HFFc6 (cell line): ENCODE results near the gene GRM4. TPM values are rescaled to one million over a fixed set of nuclear protein-coding genes. Genes with fewer than 3 reads are reported as not detected.

Experiments
- DNase-seq: peaks from one replicate; pipeline ENCODE4 v3.0.0-alpha.2; 2018
- H3K27ac Mint-ChIP-seq: 2 replicates; pipeline ENCODE4 v1.8.0; 2020; ENCODE audit warnings: mild to moderate bottlenecking, mixed read lengths
- H3K27me3 Mint-ChIP-seq: 2 replicates; pipeline ENCODE4 v1.8.0; 2021; ENCODE audit warnings: mild to moderate bottlenecking, moderate library complexity, mixed read lengths; ENCODE audit not compliant: insufficient read depth
- H3K36me3 Mint-ChIP-seq: 2 replicates; pipeline ENCODE4 v1.8.0; 2021; ENCODE audit warnings: low read depth, mixed read lengths
- H3K4me1 Mint-ChIP-seq: 2 replicates; pipeline ENCODE4 v1.8.0; 2020; ENCODE audit warnings: low read depth, mixed read lengths
- H3K4me3 Mint-ChIP-seq: 2 replicates; pipeline ENCODE4 v1.8.0; 2020; ENCODE audit warnings: mild to moderate bottlenecking, moderate library complexity, mixed read lengths
- H3K9me3 Mint-ChIP-seq: 2 replicates; pipeline ENCODE4 v1.8.0; 2020; ENCODE audit warnings: mild to moderate bottlenecking, mixed read lengths
- microRNA-seq: library from miRNA; unstranded; fragments of <30 nt; microRNA quantifications from one replicate; pipeline ENCODE4, GENCODE V29; 2019
- total RNA-seq, 6 experiments: library from RNA; stranded (reverse); fragmentation: NEBNext Ultra II Directional; extraction: Animal tissue kit (Norgen Biotek cat#: 25700); gene quantifications; 2 replicates in 1 of 6; 3 replicates in 5 of 6; pipeline ENCODE4 v1.2.3, GENCODE V29; 2021
- TF ChIP-seq, protein P1 (sequence below): fragments of 200-600 bp; sonication (generic); IDR thresholded peaks from 2 replicates; pipeline ENCODE4 v1.5.0; 2021; ENCODE audit warnings: antibody characterized with exemption, mild to moderate bottlenecking

Gene GRM4
- total RNA-seq, 6 experiments from 2014 or later, result 0.12 to 0.14 TPM; not detected in 4

DNA sequence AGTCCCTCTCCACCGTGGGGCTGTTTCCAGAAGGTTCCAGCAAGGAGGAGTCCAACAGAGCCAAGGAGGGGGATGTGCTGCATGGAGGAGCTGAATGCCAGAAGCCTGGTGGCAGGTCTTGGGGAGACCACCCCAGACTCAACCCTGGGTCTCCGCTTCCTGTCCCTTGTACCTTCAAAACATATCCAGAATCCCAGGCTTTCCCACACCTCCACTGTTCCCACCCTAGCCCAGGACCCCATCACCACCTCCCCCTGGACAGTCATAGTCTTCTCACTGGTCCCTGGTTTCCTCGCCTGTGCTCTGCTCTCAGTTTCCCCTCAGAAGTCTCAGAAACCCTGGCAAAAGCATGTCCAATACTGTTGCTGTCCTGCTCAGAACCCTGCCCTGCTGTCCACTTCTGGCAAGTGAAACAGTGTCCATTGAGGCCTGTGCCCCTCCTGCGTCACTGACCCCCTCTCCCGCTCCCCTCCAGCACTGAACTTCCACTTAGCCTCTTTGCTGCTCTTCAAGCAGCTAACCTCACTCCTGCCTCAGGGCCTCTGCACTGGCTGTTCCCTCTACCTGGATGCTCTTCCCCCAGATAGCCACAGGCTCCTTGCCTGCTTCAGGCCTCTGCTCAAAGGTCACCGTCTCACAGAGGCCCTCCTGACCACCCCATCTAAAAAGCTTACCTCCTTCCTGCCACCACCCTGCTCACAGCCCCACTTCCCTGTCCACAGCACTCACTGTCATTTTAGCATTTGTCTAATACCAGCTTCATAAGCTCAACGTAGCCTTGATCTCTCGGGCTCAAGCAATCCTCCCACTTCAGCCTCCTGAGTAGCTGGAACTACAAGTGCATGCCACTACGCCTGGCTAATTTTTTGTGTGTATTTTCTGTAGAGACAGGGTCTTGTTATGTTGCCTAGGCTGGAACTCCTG is 169.2 kb downstream of the GRM4 start:
- H3K27me3 Mint-ChIP-seq, result peaks cover 47% of the 10 kb centered on the region
- H3K4me3 Mint-ChIP-seq, result no peak overlapping the region
- peaks cover 9% of the 10 kb centered on the region for H3K9me3 Mint-ChIP-seq
- no peak for DNase-seq
- H3K36me3 Mint-ChIP-seq, result peaks cover 4% of the 10 kb centered on the region; the same call in 1 of the 2 replicates
- no peaks in the 10 kb centered on the region for H3K4me1 Mint-ChIP-seq
- H3K27ac Mint-ChIP-seq, result no peak overlapping the region
- TF ChIP-seq, protein P1, sequence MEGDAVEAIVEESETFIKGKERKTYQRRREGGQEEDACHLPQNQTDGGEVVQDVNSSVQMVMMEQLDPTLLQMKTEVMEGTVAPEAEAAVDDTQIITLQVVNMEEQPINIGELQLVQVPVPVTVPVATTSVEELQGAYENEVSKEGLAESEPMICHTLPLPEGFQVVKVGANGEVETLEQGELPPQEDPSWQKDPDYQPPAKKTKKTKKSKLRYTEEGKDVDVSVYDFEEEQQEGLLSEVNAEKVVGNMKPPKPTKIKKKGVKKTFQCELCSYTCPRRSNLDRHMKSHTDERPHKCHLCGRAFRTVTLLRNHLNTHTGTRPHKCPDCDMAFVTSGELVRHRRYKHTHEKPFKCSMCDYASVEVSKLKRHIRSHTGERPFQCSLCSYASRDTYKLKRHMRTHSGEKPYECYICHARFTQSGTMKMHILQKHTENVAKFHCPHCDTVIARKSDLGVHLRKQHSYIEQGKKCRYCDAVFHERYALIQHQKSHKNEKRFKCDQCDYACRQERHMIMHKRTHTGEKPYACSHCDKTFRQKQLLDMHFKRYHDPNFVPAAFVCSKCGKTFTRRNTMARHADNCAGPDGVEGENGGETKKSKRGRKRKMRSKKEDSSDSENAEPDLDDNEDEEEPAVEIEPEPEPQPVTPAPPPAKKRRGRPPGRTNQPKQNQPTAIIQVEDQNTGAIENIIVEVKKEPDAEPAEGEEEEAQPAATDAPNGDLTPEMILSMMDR, result no peak

DNA sequence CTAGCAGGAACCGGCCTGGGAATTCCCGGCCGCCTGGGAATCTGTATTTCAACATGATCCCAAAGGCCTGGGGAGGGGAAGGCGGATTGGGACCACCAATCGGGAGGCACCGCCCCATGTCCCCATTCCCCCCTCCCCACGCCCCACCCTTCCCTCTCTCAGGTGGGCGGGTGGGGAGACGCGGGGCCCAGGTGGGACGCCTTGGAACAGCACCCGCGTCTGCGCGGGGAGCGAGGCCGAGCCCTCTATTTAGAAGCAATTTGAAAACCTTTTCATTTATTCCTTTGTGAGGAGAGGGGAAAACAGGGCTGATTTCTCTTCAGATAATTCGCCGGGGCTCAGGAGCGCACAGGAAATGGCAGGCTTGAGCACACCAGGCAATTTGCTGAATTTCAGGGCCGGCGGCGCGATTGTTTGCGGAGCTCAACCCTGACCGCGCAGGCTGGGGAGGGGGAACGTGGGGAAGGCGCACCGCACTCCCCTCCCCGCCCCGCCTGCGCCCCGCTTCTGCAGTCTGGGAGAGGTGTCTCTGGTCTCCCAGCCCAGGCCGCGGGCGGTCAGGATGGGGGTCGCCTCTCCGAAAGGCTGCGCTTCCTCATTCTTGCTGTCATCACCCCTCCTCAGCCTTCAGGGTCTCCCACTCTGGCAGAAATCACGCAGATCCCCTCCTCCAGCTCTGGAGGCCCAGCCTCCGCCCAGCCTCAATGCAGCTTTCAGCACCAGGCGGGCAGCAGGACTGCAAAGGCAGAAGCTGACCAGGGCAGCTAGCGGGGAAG is 170.0 kb downstream of the GRM4 start:
- H3K4me1 Mint-ChIP-seq, result no peaks in the 10 kb centered on the region
- H3K36me3 Mint-ChIP-seq, result peaks cover 9% of the 10 kb centered on the region; the same call in 1 of the 2 replicates
- H3K27ac Mint-ChIP-seq, result no peak overlapping the region
- no peak for DNase-seq
- peaks cover 50% of the 10 kb centered on the region for H3K27me3 Mint-ChIP-seq
- no peak overlapping the region for H3K4me3 Mint-ChIP-seq
- peaks cover 14% of the 10 kb centered on the region for H3K9me3 Mint-ChIP-seq
- TF ChIP-seq, protein P1, result no peak

DNA sequence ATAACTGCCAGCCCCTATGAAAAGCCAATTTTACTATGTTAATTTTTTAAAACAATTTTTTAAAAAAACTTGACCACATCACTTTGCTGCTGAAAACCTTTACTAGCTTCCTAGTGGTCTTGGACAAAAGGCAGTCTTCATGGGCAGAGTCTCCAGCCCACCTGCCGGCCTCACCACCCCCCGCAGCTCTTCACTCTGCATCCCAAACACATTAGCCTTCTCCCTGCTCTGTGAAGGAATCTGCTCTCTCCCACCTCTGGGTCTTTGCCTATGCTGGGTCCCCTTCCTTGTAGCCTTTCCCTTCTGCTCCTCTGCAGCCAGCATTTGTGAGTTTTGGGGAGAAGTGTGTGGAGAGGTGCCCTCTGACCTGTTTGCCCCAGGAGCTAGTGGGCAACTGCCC is 171.4 kb downstream of the GRM4 start:
- Mint-ChIP-seq H3K4me3 (no peak overlapping the region), H3K27me3 (peaks cover 45% of the 10 kb centered on the region)

DNA sequence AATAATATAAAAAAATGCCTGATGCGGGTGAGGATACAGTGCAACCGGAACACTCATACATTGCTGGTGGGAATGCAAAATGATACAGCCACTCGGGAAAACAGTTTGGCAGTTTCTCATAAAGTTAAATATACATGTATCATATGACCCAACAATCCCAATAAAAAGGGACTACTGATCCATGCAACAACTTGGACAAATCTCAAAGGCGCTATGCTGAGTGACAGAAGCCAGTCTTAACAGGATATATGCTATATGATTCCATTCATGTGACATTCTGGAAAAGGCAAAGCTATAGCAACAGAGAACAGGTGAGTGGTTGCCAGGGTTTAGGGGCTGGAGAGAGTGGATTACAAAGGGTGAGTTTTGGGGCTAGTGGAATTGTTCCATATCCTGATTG is 171.9 kb downstream of the GRM4 start:
- no peak overlapping the region for H3K4me3 Mint-ChIP-seq
- peaks cover 14% of the 10 kb centered on the region for H3K9me3 Mint-ChIP-seq
- no peaks in the 10 kb centered on the region for H3K4me1 Mint-ChIP-seq
- no peak overlapping the region for H3K27ac Mint-ChIP-seq
- no peak for DNase-seq
- H3K27me3 Mint-ChIP-seq, result peaks cover 42% of the 10 kb centered on the region
- peaks cover 9% of the 10 kb centered on the region; the same call in 1 of the 2 replicates for H3K36me3 Mint-ChIP-seq
- TF ChIP-seq, protein P1, result no peak

More for the DNA sequence above, 171.4 kb downstream of the GRM4 start:
- no peaks in the 10 kb centered on the region for H3K4me1 Mint-ChIP-seq
- H3K9me3 Mint-ChIP-seq, result peaks cover 14% of the 10 kb centered on the region
- DNase-seq, result no peak
- peaks cover 9% of the 10 kb centered on the region; the same call in 1 of the 2 replicates for H3K36me3 Mint-ChIP-seq
- H3K27ac Mint-ChIP-seq, result no peak overlapping the region
- TF ChIP-seq, protein P1, result no peak

DNA sequence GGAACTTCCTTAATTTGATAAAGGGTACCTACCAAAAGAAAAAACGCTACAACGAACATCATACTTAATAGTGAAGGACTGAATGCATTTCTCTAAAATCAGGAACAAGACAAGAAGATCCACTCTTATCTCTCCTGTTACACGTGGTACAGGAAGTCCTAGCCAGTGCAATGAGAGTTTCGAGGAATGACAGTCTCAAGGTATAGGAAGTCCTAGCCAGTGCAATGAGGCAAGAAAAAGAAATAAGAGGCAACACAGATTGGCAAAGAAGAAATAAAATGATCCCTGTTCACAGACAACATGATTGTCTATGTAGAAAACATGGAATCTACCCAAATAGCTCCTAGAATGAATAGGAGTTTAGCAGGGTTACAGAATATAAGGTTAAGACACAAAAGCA is 174.3 kb downstream of the GRM4 start:
- Mint-ChIP-seq H3K4me3 (no peak overlapping the region), H3K9me3 (peaks cover 14% of the 10 kb centered on the region), H3K36me3 (peaks cover 9% of the 10 kb centered on the region; the same call in 1 of the 2 replicates), H3K27ac (no peak overlapping the region), H3K27me3 (peaks cover 35% of the 10 kb centered on the region), H3K4me1 (peaks cover 19% of the 10 kb centered on the region)
- TF ChIP-seq, protein P1, result no peak
- DNase-seq, result no peak

Small RNA genes within 50 kb of the gene (microRNA-seq; reads per million reads assigned to microRNA genes)
- 10.8 reads per million, percentile 12 among the genes with 10 or more reads in this experiment for gene MIR1275

Other genes with a start within 250 kb of the GRM4 start
- 1,000 to 10,000 TPM in 4 of 6 experiments, 100 to 1,000 TPM in 2; 687 to 1,047 (median 1,018) TPM for gene HMGA1, start 90.8 kb upstream of the GRM4 start, total RNA-seq
- 10 to 100 TPM; 35.0 to 44.8 (median 36.9) TPM for gene SMIM29, start 102.9 kb upstream of the GRM4 start, total RNA-seq
- gene NUDT3, start 246.6 kb upstream of the GRM4 start, total RNA-seq, result 10 to 100 TPM; 11.3 to 18.9 (median 16.6) TPM